ENCODE data around the gene DENND2A.

GRCh38 chr7:140539461-140539860 lies 101.2 kb downstream of the DENND2A start:
- TF ChIP-seq CREB1 (IDR thresholded peaks at IDR 0.05; ENCODE audit: low read depth), result no peak
- TF ChIP-seq YY1 (IDR thresholded peaks at IDR 0.05; ENCODE audit: low read depth), result no peak
